ENCODE data around the gene BCAS3. TPM values are rescaled to one million over a fixed set of nuclear protein-coding genes. Genes with fewer than 3 reads are reported as not detected.

Gene BCAS3
- total RNA-seq, 1 donor from 2014 or later = 22.6 TPM

DNA sequence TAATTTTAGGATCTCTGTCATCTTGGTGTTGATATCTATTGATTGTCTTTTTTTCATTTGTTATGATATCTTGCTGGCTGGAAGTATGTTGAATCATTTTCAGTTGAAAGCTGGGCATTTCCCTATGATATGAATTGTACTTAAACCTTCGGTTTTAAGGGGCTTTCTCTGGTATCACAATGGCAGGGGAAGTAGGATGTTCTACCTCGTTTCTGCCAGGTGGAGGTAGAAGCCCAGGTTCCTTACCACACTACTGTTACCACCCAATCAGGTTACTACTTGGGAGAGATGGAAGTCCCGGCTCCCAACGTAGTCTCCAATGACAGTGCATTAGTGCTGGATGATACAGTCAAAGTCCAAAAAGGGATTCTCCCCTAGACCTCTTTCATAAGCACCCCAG is 440.3 kb downstream of the BCAS3 start:
- H3K9me3 Mint-ChIP-seq (ENCODE audit: low read depth) = peaks cover 10% of the 10 kb centered on the region
- H3K36me3 Mint-ChIP-seq (ENCODE audit: low read depth) = peaks cover 4% of the 10 kb centered on the region
- TF ChIP-seq, protein P1, sequence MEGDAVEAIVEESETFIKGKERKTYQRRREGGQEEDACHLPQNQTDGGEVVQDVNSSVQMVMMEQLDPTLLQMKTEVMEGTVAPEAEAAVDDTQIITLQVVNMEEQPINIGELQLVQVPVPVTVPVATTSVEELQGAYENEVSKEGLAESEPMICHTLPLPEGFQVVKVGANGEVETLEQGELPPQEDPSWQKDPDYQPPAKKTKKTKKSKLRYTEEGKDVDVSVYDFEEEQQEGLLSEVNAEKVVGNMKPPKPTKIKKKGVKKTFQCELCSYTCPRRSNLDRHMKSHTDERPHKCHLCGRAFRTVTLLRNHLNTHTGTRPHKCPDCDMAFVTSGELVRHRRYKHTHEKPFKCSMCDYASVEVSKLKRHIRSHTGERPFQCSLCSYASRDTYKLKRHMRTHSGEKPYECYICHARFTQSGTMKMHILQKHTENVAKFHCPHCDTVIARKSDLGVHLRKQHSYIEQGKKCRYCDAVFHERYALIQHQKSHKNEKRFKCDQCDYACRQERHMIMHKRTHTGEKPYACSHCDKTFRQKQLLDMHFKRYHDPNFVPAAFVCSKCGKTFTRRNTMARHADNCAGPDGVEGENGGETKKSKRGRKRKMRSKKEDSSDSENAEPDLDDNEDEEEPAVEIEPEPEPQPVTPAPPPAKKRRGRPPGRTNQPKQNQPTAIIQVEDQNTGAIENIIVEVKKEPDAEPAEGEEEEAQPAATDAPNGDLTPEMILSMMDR (IDR thresholded peaks at IDR 0.05) = no peak
- no peaks in the 10 kb centered on the region for H3K27me3 Mint-ChIP-seq (ENCODE audit: low read depth)
- DNase-seq (ENCODE audit: low spot score) = no peak
- H3K27ac Mint-ChIP-seq (ENCODE audit: unreplicated experiment) = no peak overlapping the region
- no peak overlapping the region for H3K4me3 Mint-ChIP-seq (ENCODE audit: unreplicated experiment)
- H3K4me1 Mint-ChIP-seq (ENCODE audit: low read depth) = peaks cover 7% of the 10 kb centered on the region

DNA sequence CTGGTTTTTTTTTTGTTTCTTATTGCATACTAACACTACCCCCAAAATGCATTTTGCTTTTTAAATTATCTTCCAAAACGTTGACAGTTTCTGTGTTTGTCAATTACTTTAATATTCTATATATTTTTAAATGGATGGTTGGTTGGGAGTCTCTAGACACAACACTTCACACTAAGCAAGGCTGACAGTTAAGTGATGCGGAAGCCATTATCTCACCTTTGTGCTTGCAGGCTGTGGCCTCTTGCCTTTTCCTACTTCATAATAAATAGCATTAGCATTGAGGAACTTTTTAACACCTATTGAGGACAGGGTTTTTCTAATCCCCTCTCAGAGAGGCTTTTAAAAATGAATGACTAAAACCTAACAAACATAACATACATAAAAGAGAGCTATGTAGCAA is 441.2 kb downstream of the BCAS3 start:
- Mint-ChIP-seq H3K4me1 (ENCODE audit: low read depth) (peaks cover 7% of the 10 kb centered on the region), H3K9me3 (ENCODE audit: low read depth) (peaks cover 10% of the 10 kb centered on the region), H3K27me3 (ENCODE audit: low read depth) (no peaks in the 10 kb centered on the region), H3K4me3 (ENCODE audit: unreplicated experiment) (no peak overlapping the region), H3K36me3 (ENCODE audit: low read depth) (peaks cover 4% of the 10 kb centered on the region), H3K27ac (ENCODE audit: unreplicated experiment) (no peak overlapping the region)
- no peak for DNase-seq (ENCODE audit: low spot score)
- TF ChIP-seq, protein P1 (IDR thresholded peaks at IDR 0.05) = no peak

DNA sequence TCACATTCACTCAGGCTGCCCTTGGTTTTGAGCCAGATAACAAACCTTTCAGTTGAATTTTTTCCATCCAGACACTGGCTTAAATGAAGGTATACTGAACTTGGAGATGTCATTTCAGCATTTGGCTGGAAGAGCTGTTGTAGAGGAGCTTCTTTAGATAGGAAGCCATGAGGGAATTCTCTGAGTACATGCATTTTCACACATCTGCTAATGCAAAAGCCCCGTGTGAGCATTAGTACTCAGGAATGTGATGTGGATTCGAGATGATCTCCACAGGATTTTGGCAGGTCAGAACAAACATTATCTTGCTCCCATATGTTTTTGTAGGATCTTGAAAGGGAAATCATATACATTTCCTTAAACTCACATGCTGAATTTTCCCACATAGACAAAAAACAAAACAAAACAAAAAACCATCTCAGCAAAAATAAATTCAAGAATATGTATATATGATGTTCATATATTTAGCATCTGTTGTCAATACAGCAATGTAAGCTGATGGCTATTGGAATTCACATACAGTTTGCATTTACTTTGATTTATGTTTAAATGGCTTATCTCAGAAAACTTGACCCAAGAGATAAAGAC is 444.8 kb downstream of the BCAS3 start:
- H3K4me3 Mint-ChIP-seq (ENCODE audit: unreplicated experiment) = no peak overlapping the region
- H3K27me3 Mint-ChIP-seq (ENCODE audit: low read depth) = no peaks in the 10 kb centered on the region
- H3K36me3 Mint-ChIP-seq (ENCODE audit: low read depth) = no peaks in the 10 kb centered on the region
- no peak overlapping the region for H3K27ac Mint-ChIP-seq (ENCODE audit: unreplicated experiment)
- DNase-seq (ENCODE audit: low spot score) = no peak
- H3K4me1 Mint-ChIP-seq (ENCODE audit: low read depth) = peaks cover 15% of the 10 kb centered on the region
- H3K9me3 Mint-ChIP-seq (ENCODE audit: low read depth) = no peaks in the 10 kb centered on the region
- TF ChIP-seq, protein P1 (IDR thresholded peaks at IDR 0.05) = no peak

DNA sequence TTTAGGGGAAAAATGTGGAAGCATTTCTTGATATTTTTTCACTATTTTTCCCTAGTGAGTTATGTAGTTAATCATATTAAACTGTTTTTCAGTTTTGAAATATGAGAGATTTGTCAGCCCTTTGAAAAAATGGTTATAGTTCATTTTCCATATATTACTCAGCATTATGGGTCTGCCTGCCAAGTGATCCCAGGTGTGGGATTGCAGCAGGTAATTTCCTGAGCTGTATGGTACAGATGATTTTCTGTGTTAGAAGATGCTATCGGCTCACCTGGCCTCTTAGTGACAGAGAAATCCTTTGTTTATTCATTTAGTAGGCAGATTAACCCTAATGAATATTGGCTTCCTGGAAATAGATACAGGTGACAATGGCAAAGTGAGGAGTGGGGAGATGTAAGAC is 446.9 kb downstream of the BCAS3 start:
- Mint-ChIP-seq H3K4me3 (ENCODE audit: unreplicated experiment) (no peak overlapping the region), H3K27ac (ENCODE audit: unreplicated experiment) (no peak overlapping the region), H3K9me3 (ENCODE audit: low read depth) (no peaks in the 10 kb centered on the region), H3K36me3 (ENCODE audit: low read depth) (peaks cover 3% of the 10 kb centered on the region), H3K27me3 (ENCODE audit: low read depth) (no peaks in the 10 kb centered on the region), H3K4me1 (ENCODE audit: low read depth) (peaks cover 32% of the 10 kb centered on the region)
- no peak for DNase-seq (ENCODE audit: low spot score)
- TF ChIP-seq, protein P1 (IDR thresholded peaks at IDR 0.05) = no peak

DNA sequence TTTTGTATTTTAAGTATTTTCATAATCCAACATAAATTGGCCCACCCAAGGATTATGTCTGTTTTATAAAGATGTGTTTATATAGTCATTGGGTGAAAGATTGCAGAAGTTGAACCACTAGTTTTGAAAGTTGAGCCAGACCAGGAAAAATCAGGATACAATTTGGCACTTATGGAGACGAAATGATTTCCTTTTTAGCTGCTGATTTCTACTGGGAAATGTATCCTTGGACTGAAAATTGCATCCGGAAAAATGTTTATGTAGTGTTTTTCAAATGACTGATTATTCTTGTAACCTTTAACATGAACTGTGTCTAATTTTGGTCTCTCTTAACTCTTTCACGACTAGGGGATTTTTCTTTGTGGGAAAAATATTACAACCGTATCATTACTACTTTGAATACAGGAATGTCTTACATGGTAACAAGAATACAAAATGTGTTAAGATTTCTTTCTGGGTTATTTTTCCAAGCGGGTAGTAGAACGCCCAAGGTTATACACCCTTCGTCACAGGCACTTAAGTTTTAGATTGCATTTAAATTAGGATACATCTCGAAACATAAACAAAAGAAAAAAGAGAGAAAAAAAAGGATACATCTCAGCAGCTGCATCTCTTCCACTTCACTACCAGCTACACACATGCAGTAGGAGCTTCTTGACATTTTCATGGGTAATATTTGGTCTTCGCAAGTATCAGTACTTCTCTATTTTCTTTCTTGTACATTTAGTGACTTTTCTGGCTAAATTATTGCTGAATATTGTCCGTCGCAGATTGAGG is 449.0 kb downstream of the BCAS3 start:
- no peak overlapping the region for H3K27ac Mint-ChIP-seq (ENCODE audit: unreplicated experiment)
- DNase-seq (ENCODE audit: low spot score) = no peak
- H3K36me3 Mint-ChIP-seq (ENCODE audit: low read depth) = peaks cover 3% of the 10 kb centered on the region
- no peaks in the 10 kb centered on the region for H3K27me3 Mint-ChIP-seq (ENCODE audit: low read depth)
- H3K4me3 Mint-ChIP-seq (ENCODE audit: unreplicated experiment) = no peak overlapping the region
- H3K4me1 Mint-ChIP-seq (ENCODE audit: low read depth) = peaks cover 35% of the 10 kb centered on the region
- H3K9me3 Mint-ChIP-seq (ENCODE audit: low read depth) = no peaks in the 10 kb centered on the region
- TF ChIP-seq, protein P1 (IDR thresholded peaks at IDR 0.05) = no peak
